GM11168 (cell line): ENCODE data around the gene CTIF.

Experiments used
- in situ Hi-C: fragments of 300-500 bp; cut with MboI; formaldehyde crosslinking; loops from one replicate; pipeline ENCODE4 v1.12.0; 2022; ENCODE audit warnings: low sequenced_read_pairs; ENCODE audit not compliant: unreplicated experiment

CTIF gene

GRCh38 chr18:48694295-48694694, 155.5 kb downstream of the CTIF start:
- in situ Hi-C loops = no loop called here

- in situ Hi-C loops = no loop called here
Observed at GRCh38 chr18:48695671-48696070, 156.8 kb downstream of the CTIF start.

- in situ Hi-C loops = no loop called here
Observed at GRCh38 chr18:48696218-48696617, 157.4 kb downstream of the CTIF start.

- in situ Hi-C loops = no loop called here
Observed at GRCh38 chr18:48697441-48697840, 158.6 kb downstream of the CTIF start.

- in situ Hi-C loops = no loop called here
Observed at GRCh38 chr18:48698707-48699106, 159.9 kb downstream of the CTIF start.

GRCh38 chr18:48699761-48700160, 160.9 kb downstream of the CTIF start:
- in situ Hi-C loops = no loop called here

GRCh38 chr18:48700446-48700845, 161.6 kb downstream of the CTIF start:
- in situ Hi-C loops = no loop called here

- in situ Hi-C loops = no loop called here
Observed at GRCh38 chr18:48702346-48703027, 163.7 kb downstream of the CTIF start.

GRCh38 chr18:48703028-48703386, 164.2 kb downstream of the CTIF start:
- in situ Hi-C loops = no loop called here

GRCh38 chr18:48703418-48703817, 164.6 kb downstream of the CTIF start:
- in situ Hi-C loops = no loop called here

- in situ Hi-C loops = no loop called here
Observed at GRCh38 chr18:48705043-48705442, 166.2 kb downstream of the CTIF start.

GRCh38 chr18:48705531-48705930, 166.7 kb downstream of the CTIF start:
- in situ Hi-C loops = no loop called here

GRCh38 chr18:48706731-48707130, 167.9 kb downstream of the CTIF start:
- in situ Hi-C loops = no loop called here

- in situ Hi-C loops = no loop called here
Observed at GRCh38 chr18:48707636-48708296, 168.9 kb downstream of the CTIF start.

- in situ Hi-C loops = no loop called here
Observed at GRCh38 chr18:48708807-48709206, 170.0 kb downstream of the CTIF start.

- in situ Hi-C loops = no loop called here
Observed at GRCh38 chr18:48709371-48710062, 170.7 kb downstream of the CTIF start.

GRCh38 chr18:48711651-48712486, 173.0 kb downstream of the CTIF start:
- in situ Hi-C loops = no loop called here

GRCh38 chr18:48713309-48713708, 174.5 kb downstream of the CTIF start:
- in situ Hi-C loops = no loop called here

- in situ Hi-C loops = no loop called here
Observed at GRCh38 chr18:48714873-48715272, 176.0 kb downstream of the CTIF start.

- in situ Hi-C loops = no loop called here
Observed at GRCh38 chr18:48715711-48716361, 177.0 kb downstream of the CTIF start.
